Neural progenitor cell (in vitro differentiated cells): ENCODE data around the gene TMPRSS9. TPM values are rescaled to one million over a fixed set of nuclear protein-coding genes. Genes with fewer than 3 reads are reported as not detected.

Experiments used
- DNase-seq: peaks from one replicate; pipeline ENCODE4 v3.0.0-alpha.2; 2016; ENCODE audit warnings: low spot score
- H2AFZ ChIP-seq: fragments of 200-600 bp; sonication (generic); replicated peaks from 2 replicates; pipeline ENCODE4 v1.6.1; 2016; ENCODE audit warnings: antibody characterized with exemption
- H3F3A ChIP-seq: fragments of 200-600 bp; sonication (generic); 2 replicates; pipeline ENCODE4 v1.6.1; 2016; ENCODE audit warnings: antibody characterized with exemption, low read depth
- H3K27ac ChIP-seq: fragments of 200-600 bp; sonication (generic); 2 replicates; pipeline ENCODE4 v1.5.1; 2016; ENCODE audit warnings: mild to moderate bottlenecking
- H3K27me3 ChIP-seq: fragments of 200-600 bp; sonication (generic); 2 replicates; pipeline ENCODE4 v1.6.1; 2016; ENCODE audit warnings: mild to moderate bottlenecking, moderate library complexity
- H3K36me3 ChIP-seq: fragments of 200-600 bp; sonication (generic); 2 replicates; pipeline ENCODE4 v1.5.1; 2016
- H3K4me1 ChIP-seq: fragments of 200-600 bp; sonication (generic); 2 replicates; pipeline ENCODE4 v1.6.1; 2016; ENCODE audit warnings: mixed run types
- H3K4me2 ChIP-seq: fragments of 200-600 bp; sonication (generic); 2 replicates; pipeline ENCODE4 v1.6.1; 2016
- H3K4me3 ChIP-seq: fragments of 200-600 bp; sonication (generic); 2 replicates; pipeline ENCODE4 v1.5.1; 2016
- H3K79me2 ChIP-seq: fragments of 200-600 bp; sonication (generic); 2 replicates; pipeline ENCODE4 v1.6.1; 2016; ENCODE audit warnings: low read depth
- H3K9ac ChIP-seq: fragments of 200-600 bp; sonication (generic); 2 replicates; pipeline ENCODE4 v1.6.1; 2016
- H3K9me3 ChIP-seq: fragments of 200-600 bp; sonication (generic); 2 replicates; pipeline ENCODE4 v1.5.1; 2016; ENCODE audit warnings: low read depth
- H4K20me1 ChIP-seq: fragments of 200-600 bp; sonication (generic); 2 replicates; pipeline ENCODE4 v1.6.1; 2016; ENCODE audit warnings: low read depth
- H3K27ac Mint-ChIP-seq: 3 replicates; pipeline ENCODE4 v1.8.0; 2021; ENCODE audit warnings: mixed read lengths
- H3K27me3 Mint-ChIP-seq: 2 replicates; pipeline ENCODE4 v1.8.0; 2022; ENCODE audit warnings: low read depth, mild to moderate bottlenecking, inconsistent platforms, moderate library complexity, mixed read lengths; ENCODE audit not compliant: insufficient read depth
- H3K36me3 Mint-ChIP-seq: 3 replicates; pipeline ENCODE4 v1.8.0; 2021; ENCODE audit warnings: mixed read lengths
- H3K4me1 Mint-ChIP-seq: 3 replicates; pipeline ENCODE4 v1.8.0; 2021; ENCODE audit warnings: mixed read lengths
- H3K4me3 Mint-ChIP-seq: 3 replicates; pipeline ENCODE4 v1.8.0; 2021; ENCODE audit warnings: mild to moderate bottlenecking, moderate library complexity, mixed read lengths
- H3K9me3 Mint-ChIP-seq: 3 replicates; pipeline ENCODE4 v1.8.0; 2020; ENCODE audit warnings: mixed read lengths
- EZH2 ChIP-seq: fragments of 200-600 bp; sonication (generic); IDR thresholded peaks from 2 replicates; pipeline ENCODE4 v1.6.1; 2017; ENCODE audit warnings: antibody characterized with exemption, mild to moderate bottlenecking, moderate library complexity
- EZH2phosphoT487 ChIP-seq: fragments of 200-600 bp; sonication (generic); IDR thresholded peaks from 2 replicates; pipeline ENCODE4 v1.6.1; 2017; ENCODE audit warnings: antibody characterized with exemption
- total RNA-seq: library from RNA; depleted of rRNA; stranded (reverse); fragments of >200 nt; gene quantifications from 2 replicates; pipeline ENCODE4 v1.2.3, GENCODE V29; 2015; ENCODE audit warnings: low replicate concordance
- TF ChIP-seq, protein P1 (sequence below): fragments of 200-600 bp; sonication (generic); IDR thresholded peaks from 2 replicates; pipeline ENCODE4 v1.5.1; 2017; ENCODE audit warnings: antibody characterized with exemption, mild to moderate bottlenecking

TMPRSS9 gene
- total RNA-seq, 1 donor from 2014 or later = not detected

DNA sequence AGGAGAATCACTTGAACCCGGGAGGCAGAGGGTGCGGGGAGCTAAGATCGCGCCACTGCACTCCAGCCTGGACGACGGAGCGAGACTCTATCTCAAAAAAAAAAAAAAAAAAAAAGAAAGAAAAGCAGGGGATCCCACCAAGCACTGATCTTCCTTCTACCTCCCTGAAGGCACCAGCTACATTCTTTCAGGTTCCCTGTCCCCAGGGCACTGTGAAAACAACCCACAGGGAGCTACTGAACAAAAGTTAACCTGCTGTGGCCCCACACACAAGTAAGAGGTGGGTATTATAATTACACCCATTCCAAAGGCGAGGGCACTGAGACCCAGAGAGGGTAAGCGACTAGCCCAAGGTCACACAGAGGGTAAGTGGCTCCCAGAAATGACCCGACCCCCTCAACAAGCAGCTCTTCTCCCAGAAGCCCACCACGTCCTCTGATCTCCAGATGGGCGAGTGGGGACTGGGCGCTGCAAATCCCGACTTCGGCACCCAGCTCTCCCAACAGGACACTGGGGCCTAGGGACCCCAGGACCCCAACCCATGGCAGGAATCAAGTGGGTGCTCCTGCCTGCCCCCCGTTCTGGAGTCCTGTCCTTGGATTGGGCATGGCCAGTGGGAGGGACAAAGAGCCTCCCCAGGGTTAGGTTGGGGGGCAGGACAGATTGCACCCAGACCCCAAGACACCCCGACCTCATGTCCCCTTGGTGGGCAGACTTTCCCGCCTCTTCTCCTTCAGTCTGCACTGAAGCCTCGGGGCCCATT is 94.3 kb downstream of the TMPRSS9 start:
- H3K27me3 Mint-ChIP-seq = peaks cover 2% of the 10 kb centered on the region
- Histone ChIP-seq H3K9me3 (no peaks in the 10 kb centered on the region), H3K4me3 (peak overlapping the region; percentile 100), H3K9ac (no peak overlapping the region), H3K79me2 (peaks cover 73% of the 10 kb centered on the region), H4K20me1 (peaks cover 67% of the 10 kb centered on the region), H3K27me3 (no peaks in the 10 kb centered on the region), H3K4me1 (peaks cover 11% of the 10 kb centered on the region), H3K27ac (no peak overlapping the region), H3K4me2 (peak overlapping the region; percentile 97), H2AFZ (no peak overlapping the region), H3K36me3 (no peaks in the 10 kb centered on the region), H3F3A (peaks cover 8% of the 10 kb centered on the region)
- DNase-seq = no peak
- peak overlapping the region; percentile 90 for H3K4me3 Mint-ChIP-seq
- TF ChIP-seq EZH2phosphoT487 = no peak
- TF ChIP-seq, protein P1, sequence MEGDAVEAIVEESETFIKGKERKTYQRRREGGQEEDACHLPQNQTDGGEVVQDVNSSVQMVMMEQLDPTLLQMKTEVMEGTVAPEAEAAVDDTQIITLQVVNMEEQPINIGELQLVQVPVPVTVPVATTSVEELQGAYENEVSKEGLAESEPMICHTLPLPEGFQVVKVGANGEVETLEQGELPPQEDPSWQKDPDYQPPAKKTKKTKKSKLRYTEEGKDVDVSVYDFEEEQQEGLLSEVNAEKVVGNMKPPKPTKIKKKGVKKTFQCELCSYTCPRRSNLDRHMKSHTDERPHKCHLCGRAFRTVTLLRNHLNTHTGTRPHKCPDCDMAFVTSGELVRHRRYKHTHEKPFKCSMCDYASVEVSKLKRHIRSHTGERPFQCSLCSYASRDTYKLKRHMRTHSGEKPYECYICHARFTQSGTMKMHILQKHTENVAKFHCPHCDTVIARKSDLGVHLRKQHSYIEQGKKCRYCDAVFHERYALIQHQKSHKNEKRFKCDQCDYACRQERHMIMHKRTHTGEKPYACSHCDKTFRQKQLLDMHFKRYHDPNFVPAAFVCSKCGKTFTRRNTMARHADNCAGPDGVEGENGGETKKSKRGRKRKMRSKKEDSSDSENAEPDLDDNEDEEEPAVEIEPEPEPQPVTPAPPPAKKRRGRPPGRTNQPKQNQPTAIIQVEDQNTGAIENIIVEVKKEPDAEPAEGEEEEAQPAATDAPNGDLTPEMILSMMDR = no peak
- TF ChIP-seq EZH2 = no peak
- peaks cover 7% of the 10 kb centered on the region for H3K36me3 Mint-ChIP-seq
- no peak overlapping the region for H3K27ac Mint-ChIP-seq
- no peaks in the 10 kb centered on the region for H3K9me3 Mint-ChIP-seq
- peaks cover 14% of the 10 kb centered on the region for H3K4me1 Mint-ChIP-seq

DNA sequence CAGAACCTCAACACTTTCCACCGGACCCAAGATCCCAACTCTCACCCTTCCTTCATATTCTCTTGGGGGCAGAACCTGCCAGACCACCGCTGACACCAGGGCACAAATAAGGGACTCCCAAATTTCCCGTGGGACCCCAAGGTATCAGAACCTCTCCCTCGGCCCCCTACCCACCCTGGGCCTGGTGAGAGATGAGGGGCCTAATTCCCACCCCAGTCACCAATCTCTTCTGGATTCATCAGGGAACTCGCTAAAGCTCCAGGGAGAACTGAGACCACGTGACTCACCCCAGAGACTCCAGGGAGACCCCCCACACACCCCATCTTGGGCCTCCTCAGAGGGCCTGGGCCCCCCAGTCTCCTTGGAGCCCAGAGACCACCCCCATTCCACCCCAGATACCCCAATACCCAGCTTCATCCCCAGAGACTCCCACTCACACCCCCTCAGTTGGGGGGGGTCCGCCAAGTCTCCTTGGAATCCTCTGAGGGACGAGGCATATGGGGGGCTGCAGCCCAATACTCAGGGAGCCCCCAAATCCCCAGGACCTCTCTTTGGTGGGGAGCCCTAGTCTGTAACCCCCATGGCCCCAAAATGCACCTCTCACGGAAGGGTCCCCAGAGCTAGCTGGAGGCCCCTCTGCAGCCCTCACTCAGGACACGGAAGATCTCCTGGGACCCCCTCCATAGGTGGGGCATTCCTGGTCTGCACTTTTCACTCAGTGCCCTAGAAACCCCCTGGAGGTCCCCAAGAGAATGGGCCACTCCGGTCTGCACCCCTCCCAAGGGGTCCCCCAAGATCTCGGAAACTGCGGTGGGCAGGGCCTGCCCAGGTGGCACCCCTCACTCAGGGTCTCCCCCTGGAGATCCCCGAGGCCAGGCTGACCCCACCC is 95.1 kb downstream of the TMPRSS9 start:
- Histone ChIP-seq H3K27ac (peak overlapping the region; percentile 9), H3K9me3 (no peaks in the 10 kb centered on the region), H2AFZ (no peak overlapping the region), H3K4me1 (peaks cover 11% of the 10 kb centered on the region), H4K20me1 (peaks cover 58% of the 10 kb centered on the region), H3K4me2 (peak overlapping the region; percentile 97), H3K27me3 (no peaks in the 10 kb centered on the region), H3K4me3 (peak overlapping the region; percentile 100), H3K79me2 (peaks cover 65% of the 10 kb centered on the region), H3K9ac (peak overlapping the region; percentile 83), H3F3A (peaks cover 8% of the 10 kb centered on the region), H3K36me3 (no peaks in the 10 kb centered on the region)
- H3K27ac Mint-ChIP-seq = no peak overlapping the region
- H3K9me3 Mint-ChIP-seq = no peaks in the 10 kb centered on the region
- H3K4me3 Mint-ChIP-seq = peak overlapping the region; percentile 90
- no peak for DNase-seq
- TF ChIP-seq, protein P1 = no peak
- TF ChIP-seq EZH2 = no peak
- no peak for TF ChIP-seq EZH2phosphoT487
- H3K27me3 Mint-ChIP-seq = no peaks in the 10 kb centered on the region
- peaks cover 5% of the 10 kb centered on the region for H3K36me3 Mint-ChIP-seq
- peaks cover 14% of the 10 kb centered on the region for H3K4me1 Mint-ChIP-seq

DNA sequence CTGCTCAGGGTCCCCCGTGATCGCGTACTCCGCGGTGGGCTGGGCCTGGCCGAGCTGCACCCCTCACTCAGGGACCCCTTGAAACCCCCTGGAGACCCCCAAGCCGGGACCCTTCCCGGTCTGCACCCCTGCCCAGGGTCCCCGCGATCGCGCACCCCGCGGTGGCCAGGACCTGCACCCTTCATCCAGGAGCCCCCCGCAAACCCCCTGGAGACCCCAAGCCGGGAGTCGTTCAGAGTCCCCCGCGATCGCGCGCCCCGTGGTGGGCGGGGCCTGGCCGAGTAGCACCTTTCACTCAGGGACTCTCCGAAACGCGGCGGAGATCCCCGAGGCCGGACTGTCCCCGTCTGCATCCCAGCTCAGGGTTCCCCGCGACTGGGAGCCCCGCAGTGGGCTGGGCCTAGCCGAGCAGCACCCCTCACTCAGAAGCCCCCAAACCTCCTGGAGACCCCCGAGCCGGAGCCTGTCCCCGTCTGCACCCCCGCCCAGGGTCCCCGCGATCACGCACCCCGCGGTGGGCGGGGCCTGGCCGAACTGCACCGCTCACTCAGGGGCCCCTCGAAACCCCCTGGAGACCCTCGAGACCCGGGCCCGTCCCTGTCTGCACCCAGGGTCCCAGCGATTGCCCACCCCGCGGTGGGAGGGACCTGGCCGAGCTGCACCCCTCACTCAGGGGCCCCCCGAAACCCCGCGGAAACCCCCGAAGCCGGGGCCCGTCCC is 95.9 kb downstream of the TMPRSS9 start:
- peaks cover 4% of the 10 kb centered on the region for H3K36me3 Mint-ChIP-seq
- Histone ChIP-seq H3K27ac (peak overlapping the region; percentile 9), H3K4me3 (peak overlapping the region; percentile 100), H3K4me2 (peak overlapping the region; percentile 97), H3K36me3 (no peaks in the 10 kb centered on the region), H3K27me3 (no peaks in the 10 kb centered on the region), H2AFZ (peak overlapping the region; percentile 36), H3K9ac (peak overlapping the region; percentile 83), H3K79me2 (peaks cover 57% of the 10 kb centered on the region), H3K9me3 (no peaks in the 10 kb centered on the region), H3K4me1 (peaks cover 11% of the 10 kb centered on the region), H4K20me1 (peaks cover 50% of the 10 kb centered on the region), H3F3A (peaks cover 8% of the 10 kb centered on the region)
- H3K4me1 Mint-ChIP-seq = peaks cover 15% of the 10 kb centered on the region
- no peaks in the 10 kb centered on the region for H3K9me3 Mint-ChIP-seq
- peak; percentile 53 for DNase-seq
- H3K27me3 Mint-ChIP-seq = no peaks in the 10 kb centered on the region
- TF ChIP-seq EZH2phosphoT487 (no peak), EZH2 (no peak)
- TF ChIP-seq, protein P1 = no peak
- H3K4me3 Mint-ChIP-seq = peak overlapping the region; percentile 90
- no peak overlapping the region for H3K27ac Mint-ChIP-seq
